Measurements from ENCODE around the gene GNAT2. TPM values are rescaled to one million over a fixed set of nuclear protein-coding genes. Genes with fewer than 3 reads are reported as not detected.

Gene GNAT2
- total RNA-seq, 2 donors from 2014 or later, result 0.17 to 0.23 TPM

DNA sequence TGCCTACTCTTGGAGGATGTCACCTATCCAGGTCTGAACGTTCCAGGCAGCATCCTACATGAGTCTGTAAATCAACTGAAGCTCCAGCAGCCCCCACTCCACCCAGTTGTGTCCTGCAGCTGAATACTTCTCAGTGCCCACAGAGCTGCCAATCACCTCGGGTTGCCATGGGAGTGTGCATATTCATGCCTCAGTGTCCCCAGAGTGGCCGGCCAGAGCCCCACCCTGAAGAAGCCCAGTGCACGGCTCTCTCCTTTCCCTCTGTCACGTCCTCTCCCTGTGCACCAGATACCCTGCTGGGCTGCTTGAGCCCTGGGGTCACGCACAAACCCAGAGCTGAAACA, 20.4 kb upstream of the GNAT2 start:
- Mint-ChIP-seq H3K9me3 (no peaks in the 10 kb centered on the region), H3K4me3 (peak overlapping the region in 1 of 2 donors; percentile 31), H3K4me1 (ENCODE audit: low read depth) (peaks cover 31% of the 10 kb centered on the region), H3K27me3 (ENCODE audit: low read depth) (no peaks in the 10 kb centered on the region), H3K36me3 (ENCODE audit: insufficient read depth in 2 of 2) (no peaks in the 10 kb centered on the region), H3K27ac (no peak overlapping the region)
- ATAC-seq (replicated peaks in 1 of 2) (peak; percentile 3 to 8), DNase-seq (no peak)

DNA sequence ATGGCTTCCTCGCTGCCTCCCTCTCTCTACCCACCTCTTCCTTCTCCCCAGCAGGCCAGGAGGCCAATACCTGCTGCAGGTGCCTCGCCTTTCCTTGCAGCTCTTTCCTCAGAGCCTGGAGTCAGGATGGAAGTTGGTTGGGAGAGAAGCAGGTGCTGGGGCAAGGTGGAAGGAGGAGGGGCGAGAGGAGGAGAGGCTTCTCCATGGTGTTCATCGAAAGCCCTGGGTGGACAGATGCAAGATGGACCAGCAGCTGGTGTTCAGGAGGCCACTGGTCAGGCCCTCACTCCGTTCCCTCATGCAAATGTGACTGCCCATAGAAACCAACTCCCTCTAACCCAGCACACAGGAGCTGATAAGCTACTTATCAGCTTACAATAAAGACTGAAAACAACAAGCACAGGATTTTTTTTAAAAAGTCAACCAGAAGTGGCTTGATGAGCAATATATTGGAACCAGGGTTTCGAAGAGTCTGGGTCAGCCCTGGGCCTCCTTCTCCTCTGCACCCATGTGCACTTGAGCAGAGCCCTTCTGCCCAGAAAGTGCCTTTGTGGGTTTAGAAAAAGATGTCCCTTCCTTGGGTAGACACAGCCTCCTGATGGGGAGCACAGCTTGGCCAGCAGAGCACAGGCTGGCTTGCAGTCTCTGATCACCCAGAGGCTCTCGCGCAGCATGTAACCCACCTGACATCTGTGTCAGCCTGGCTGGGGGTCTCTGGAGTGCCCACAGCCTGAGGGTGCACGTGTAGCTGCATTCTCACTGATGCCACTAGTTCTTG, 19.8 kb upstream of the GNAT2 start:
- Mint-ChIP-seq H3K9me3 (no peaks in the 10 kb centered on the region), H3K4me1 (ENCODE audit: low read depth) (peaks cover 37% of the 10 kb centered on the region), H3K27ac (no peak overlapping the region), H3K36me3 (ENCODE audit: insufficient read depth in 2 of 2) (no peaks in the 10 kb centered on the region), H3K27me3 (ENCODE audit: low read depth) (no peaks in the 10 kb centered on the region), H3K4me3 (no peak overlapping the region)
- DNase-seq (no peak), ATAC-seq (replicated peaks in 1 of 2) (no peak)

DNA sequence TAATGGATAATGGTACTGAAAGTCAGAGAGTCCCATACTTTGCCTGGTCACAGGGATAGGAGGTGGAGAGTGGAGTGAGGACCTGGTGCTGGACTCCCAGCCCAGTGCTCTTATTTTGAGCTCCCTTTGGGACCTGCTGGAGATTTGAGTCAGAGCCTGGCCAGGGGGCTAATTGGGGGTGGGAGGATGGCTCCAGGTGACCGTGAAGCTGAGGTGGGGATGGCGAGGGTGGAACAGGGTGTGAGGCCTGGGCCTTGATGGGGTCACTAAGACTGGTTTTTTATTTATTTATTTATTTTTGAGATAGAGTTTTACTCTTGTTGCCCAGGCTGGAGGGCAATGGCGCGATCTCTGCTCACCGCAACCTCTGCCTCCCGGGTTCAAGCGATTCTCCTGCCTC, 18.0 kb upstream of the GNAT2 start:
- ATAC-seq (replicated peaks in 1 of 2), result no peak
- no peak overlapping the region for H3K4me3 Mint-ChIP-seq
- no peaks in the 10 kb centered on the region for H3K36me3 Mint-ChIP-seq (ENCODE audit: insufficient read depth in 2 of 2)
- peaks cover 25% of the 10 kb centered on the region for H3K4me1 Mint-ChIP-seq (ENCODE audit: low read depth)
- no peak overlapping the region for H3K27ac Mint-ChIP-seq
- H3K9me3 Mint-ChIP-seq, result no peaks in the 10 kb centered on the region
- H3K27me3 Mint-ChIP-seq (ENCODE audit: low read depth), result no peaks in the 10 kb centered on the region
- no peak for DNase-seq

- H3K36me3 Mint-ChIP-seq (ENCODE audit: insufficient read depth in 2 of 2), result peaks cover 0 to 4% of the 10 kb centered on the region in 2 donors
- H3K4me3 Mint-ChIP-seq, result no peak overlapping the region
- H3K4me1 Mint-ChIP-seq (ENCODE audit: low read depth), result peaks cover 25% of the 10 kb centered on the region
- no peak overlapping the region for H3K27ac Mint-ChIP-seq
- DNase-seq, result no peak
- no peak for ATAC-seq (replicated peaks in 1 of 2)
- no peaks in the 10 kb centered on the region for H3K9me3 Mint-ChIP-seq
- H3K27me3 Mint-ChIP-seq (ENCODE audit: low read depth), result no peaks in the 10 kb centered on the region
Measured at GRCh38 chr1:109636201-109636952, 17.0 kb upstream of the GNAT2 start.

DNA sequence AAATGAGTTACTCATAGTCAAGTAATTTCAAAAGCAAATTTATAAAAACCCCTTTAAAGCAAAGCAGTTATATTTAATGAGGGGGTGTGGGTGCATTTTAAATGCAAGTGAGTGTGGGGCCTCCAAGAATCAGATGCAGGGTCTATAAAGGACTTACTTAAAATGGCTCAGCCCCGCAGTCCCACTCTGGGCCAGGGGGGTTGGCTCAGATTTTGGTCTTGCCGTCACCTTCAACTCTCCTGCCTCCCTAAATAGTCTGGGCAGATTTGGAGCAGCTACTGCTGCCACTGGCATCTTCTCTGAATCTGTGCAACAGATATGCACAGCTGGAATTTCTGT, 16.4 kb upstream of the GNAT2 start:
- H3K27me3 Mint-ChIP-seq (ENCODE audit: low read depth), result no peaks in the 10 kb centered on the region
- H3K4me3 Mint-ChIP-seq, result no peak overlapping the region
- H3K36me3 Mint-ChIP-seq (ENCODE audit: insufficient read depth in 2 of 2), result peaks cover 0 to 6% of the 10 kb centered on the region in 2 donors
- H3K27ac Mint-ChIP-seq, result no peak overlapping the region
- DNase-seq, result no peak
- no peaks in the 10 kb centered on the region for H3K9me3 Mint-ChIP-seq
- no peak for ATAC-seq (replicated peaks in 1 of 2)
- peaks cover 25% of the 10 kb centered on the region for H3K4me1 Mint-ChIP-seq (ENCODE audit: low read depth)

GRCh38 chr1:109634771-109635750, 15.6 kb upstream of the GNAT2 start:
- Mint-ChIP-seq H3K27ac (peak overlapping the region; percentile 2), H3K4me3 (peak overlapping the region; percentile 2 to 55), H3K4me1 (ENCODE audit: low read depth) (peaks cover 20% of the 10 kb centered on the region), H3K36me3 (ENCODE audit: insufficient read depth in 2 of 2) (peaks cover 0 to 6% of the 10 kb centered on the region in 2 donors), H3K27me3 (ENCODE audit: low read depth) (no peaks in the 10 kb centered on the region), H3K9me3 (no peaks in the 10 kb centered on the region)
- DNase-seq (no peak), ATAC-seq (replicated peaks in 1 of 2) (peak; percentile 38 to 50)

GRCh38 chr1:109634292-109634691, 14.9 kb upstream of the GNAT2 start:
- DNase-seq, result no peak
- peaks cover 2 to 9% of the 10 kb centered on the region in 2 donors for H3K36me3 Mint-ChIP-seq (ENCODE audit: insufficient read depth in 2 of 2)
- H3K9me3 Mint-ChIP-seq, result no peaks in the 10 kb centered on the region
- H3K27ac Mint-ChIP-seq, result peak overlapping the region; percentile 2
- peak; percentile 30 to 66 for ATAC-seq (replicated peaks in 1 of 2)
- no peaks in the 10 kb centered on the region for H3K27me3 Mint-ChIP-seq (ENCODE audit: low read depth)
- H3K4me1 Mint-ChIP-seq (ENCODE audit: low read depth), result peaks cover 18% of the 10 kb centered on the region
- H3K4me3 Mint-ChIP-seq, result peak overlapping the region in 1 of 2 donors; percentile 55

DNA sequence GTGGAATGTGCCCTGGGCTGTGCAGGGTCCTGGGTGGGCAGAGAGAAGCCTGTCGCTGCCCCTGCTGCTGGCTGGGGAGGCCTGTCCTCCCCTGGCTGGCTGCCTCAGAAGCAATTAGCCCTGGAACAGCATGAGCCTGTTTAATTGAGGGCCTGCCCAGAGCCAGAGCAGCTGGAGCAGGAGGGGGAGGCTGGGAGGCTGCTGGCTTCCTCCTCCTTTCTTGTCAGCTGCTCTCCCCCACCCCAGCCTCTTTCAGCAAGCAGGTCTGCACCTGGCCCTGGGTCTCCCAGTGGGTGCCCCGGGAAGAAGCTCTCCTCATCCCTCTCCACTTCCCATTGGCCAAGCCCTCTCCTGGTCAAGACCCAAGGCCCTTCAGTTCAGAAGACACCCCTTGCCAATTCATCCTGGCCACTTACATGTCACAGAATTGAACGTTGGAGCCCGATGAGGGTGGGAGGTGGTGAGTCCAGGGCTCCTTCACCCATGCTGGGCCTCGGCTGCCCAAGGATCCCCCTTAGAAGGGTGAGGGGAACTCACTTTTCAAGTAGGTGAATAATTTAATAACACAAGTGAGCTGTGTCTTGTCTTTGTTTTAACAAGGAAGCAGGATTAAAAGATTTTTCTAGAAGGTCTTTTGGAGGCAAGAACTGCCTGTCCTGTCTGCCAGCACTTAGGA, 13.4 kb upstream of the GNAT2 start:
- no peak for DNase-seq
- Mint-ChIP-seq H3K36me3 (ENCODE audit: insufficient read depth in 2 of 2) (peaks cover 2 to 9% of the 10 kb centered on the region in 2 donors), H3K4me3 (no peak overlapping the region), H3K27ac (no peak overlapping the region), H3K27me3 (ENCODE audit: low read depth) (no peaks in the 10 kb centered on the region), H3K4me1 (ENCODE audit: low read depth) (peaks cover 18% of the 10 kb centered on the region), H3K9me3 (no peaks in the 10 kb centered on the region)
- no peak for ATAC-seq (replicated peaks in 1 of 2)

- Mint-ChIP-seq H3K4me1 (ENCODE audit: low read depth) (peaks cover 18% of the 10 kb centered on the region), H3K9me3 (no peaks in the 10 kb centered on the region)
Measured at GRCh38 chr1:109631513-109632505, 12.4 kb upstream of the GNAT2 start.

DNA sequence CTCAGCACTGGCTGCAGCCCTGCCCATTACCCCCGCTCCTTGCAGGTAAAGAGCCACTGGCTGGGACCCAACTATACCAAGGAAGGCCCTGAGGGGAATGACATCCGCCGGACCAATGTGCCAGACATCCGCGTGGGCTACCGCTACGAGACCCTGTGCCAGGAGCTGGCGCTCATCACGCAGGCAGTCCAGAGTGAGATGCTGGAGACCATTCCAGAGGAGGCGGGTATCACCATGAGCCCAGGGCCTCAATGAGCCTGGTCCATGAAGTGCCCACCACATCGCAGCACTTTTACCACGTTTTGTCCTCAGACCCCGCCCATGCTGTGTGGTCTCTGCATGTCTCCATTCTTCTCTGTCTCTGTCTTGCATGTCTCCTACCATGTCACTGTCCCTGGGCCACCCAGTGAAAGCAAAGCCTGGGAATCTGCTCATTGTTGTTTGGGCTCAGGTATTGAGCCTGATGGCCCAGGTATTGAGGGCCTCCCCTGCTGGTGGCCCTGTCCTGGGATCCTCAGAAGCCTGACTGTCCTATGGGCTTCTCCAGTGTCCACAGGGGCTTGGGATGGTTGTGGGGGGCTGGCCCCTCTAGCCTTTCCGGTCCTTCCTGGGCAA, 11.6 kb upstream of the GNAT2 start:
- DNase-seq (no peak), ATAC-seq (replicated peaks in 1 of 2) (no peak)
- Mint-ChIP-seq H3K9me3 (no peaks in the 10 kb centered on the region), H3K4me1 (ENCODE audit: low read depth) (peaks cover 18% of the 10 kb centered on the region), H3K27me3 (ENCODE audit: low read depth) (no peaks in the 10 kb centered on the region), H3K27ac (no peak overlapping the region), H3K36me3 (ENCODE audit: insufficient read depth in 2 of 2) (peaks cover 2 to 9% of the 10 kb centered on the region in 2 donors), H3K4me3 (no peak overlapping the region)

More at GRCh38 chr1:109631513-109632505, 12.4 kb upstream of the GNAT2 start:
- Mint-ChIP-seq H3K27ac (peak overlapping the region; percentile 44), H3K27me3 (ENCODE audit: low read depth) (no peaks in the 10 kb centered on the region), H3K4me3 (no peak overlapping the region), H3K36me3 (ENCODE audit: insufficient read depth in 2 of 2) (peaks cover 2 to 9% of the 10 kb centered on the region in 2 donors)
- DNase-seq, result no peak
- no peak for ATAC-seq (replicated peaks in 1 of 2)

DNA sequence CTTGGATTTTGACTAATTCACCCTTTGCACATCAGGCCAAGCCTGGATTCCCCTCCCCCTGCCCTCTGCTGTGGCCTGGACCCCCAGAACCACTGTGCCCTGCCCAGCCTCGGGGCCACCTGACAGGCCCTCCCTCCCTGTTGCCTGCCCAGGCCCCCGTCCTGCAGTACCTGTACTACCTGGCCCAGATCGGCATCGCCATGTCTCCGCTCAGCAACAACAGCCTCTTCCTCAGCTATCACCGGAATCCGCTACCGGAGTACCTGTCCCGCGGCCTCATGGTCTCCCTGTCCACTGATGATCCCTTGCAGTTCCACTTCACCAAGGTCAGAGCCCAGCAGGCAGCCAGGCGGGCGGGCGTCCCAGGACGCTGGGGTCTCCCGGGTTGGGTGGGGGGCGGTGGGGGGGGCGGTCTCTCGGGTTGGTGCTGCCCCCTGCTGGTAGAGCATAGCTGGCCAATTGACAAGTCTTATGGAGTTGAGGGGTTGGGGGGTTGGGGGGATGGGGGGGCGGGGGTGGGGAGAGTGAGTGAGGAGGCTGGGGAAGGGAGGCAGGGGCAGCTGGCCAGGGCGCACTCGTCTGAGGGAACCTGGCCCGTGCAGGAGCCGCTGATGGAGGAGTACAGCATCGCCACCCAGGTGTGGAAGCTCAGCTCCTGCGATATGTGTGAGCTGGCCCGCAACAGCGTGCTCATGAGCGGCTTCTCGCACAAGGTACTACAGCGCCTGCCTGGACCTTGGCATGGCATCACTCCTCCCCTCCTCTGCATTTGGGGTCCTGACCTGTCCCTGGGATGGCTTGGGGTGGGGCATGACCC, 10.9 kb upstream of the GNAT2 start:
- Mint-ChIP-seq H3K9me3 (no peaks in the 10 kb centered on the region), H3K4me3 (no peak overlapping the region), H3K36me3 (ENCODE audit: insufficient read depth in 2 of 2) (peaks cover 2 to 9% of the 10 kb centered on the region in 2 donors), H3K27me3 (ENCODE audit: low read depth) (no peaks in the 10 kb centered on the region), H3K4me1 (ENCODE audit: low read depth) (peaks cover 13% of the 10 kb centered on the region), H3K27ac (no peak overlapping the region)
- no peak for ATAC-seq (replicated peaks in 1 of 2)
- peak; percentile 34 to 48 for DNase-seq

Measured in activated T-cell treated with anti-CD3 and anti-CD28 coated beads, Interleukin-2, amount 50 U/mL, for 72 hours (primary cell).